GM12891 (cell line): ENCODE measurements around the gene C15orf62.

Experiments
- PAX5 ChIP-seq: IDR thresholded peaks from 2 replicates; pipeline ENCODE4 v1.6.1; 2011; ENCODE audit warnings: low read length, moderate library complexity, mild to moderate bottlenecking; ENCODE audit not compliant: insufficient read depth, severe bottlenecking
- POLR2A ChIP-seq: IDR thresholded peaks from 2 replicates; pipeline ENCODE4 v1.6.1; 2011; ENCODE audit warnings: low read depth, low read length, control low read depth
- POLR2AphosphoS5 ChIP-seq: IDR thresholded peaks from 2 replicates; pipeline ENCODE4 v1.6.1; 2011; ENCODE audit warnings: low read depth, low read length, control low read depth
- TAF1 ChIP-seq: IDR thresholded peaks from 2 replicates; pipeline ENCODE4 v1.6.1; 2011; ENCODE audit warnings: low read depth, low read length, control low read depth

- TF ChIP-seq POLR2AphosphoS5 = no peak
- TF ChIP-seq TAF1 = no peak
- no peak for TF ChIP-seq POLR2A
- no peak for TF ChIP-seq PAX5
Observed at GRCh38 chr15:40803076-40803475, 33.3 kb downstream of the C15orf62 start.
